ENCODE results near the gene LENG9.

Gene LENG9

DNA sequence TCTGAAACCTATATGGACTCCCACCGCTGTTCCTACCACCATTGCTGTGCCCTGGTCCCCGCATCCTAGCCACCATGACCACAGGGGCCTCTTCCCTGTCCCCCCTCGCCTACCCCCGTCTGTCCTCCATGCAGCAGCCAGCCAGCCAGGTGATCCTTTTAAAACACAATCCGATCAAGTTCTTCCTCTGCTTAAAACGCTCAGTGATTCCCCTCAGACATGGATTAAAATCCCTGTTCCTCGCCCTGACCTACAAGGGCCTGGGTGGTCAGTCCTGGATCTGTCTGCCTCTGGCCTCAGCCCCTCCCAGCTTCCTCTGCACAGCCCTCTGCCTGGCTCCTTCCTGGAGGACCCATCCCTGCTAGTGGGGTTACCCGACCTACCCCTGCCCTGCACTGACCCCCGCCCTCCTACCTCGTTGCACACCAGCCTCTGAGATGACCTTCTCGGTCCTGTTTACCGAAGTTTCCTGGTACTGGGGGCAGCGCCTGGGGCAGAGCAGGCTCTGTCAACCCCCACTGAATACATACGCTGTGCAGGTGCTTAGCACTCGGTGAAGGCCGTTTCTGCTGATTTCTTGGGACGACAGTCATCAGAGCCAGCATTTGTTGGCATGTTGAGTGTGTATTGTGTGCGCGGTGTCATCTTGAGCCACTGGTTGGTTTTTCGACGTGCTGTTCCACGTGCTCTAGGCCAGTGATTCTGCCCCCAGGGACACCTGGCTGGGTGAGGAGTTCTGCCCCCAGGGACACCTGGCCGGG is 29.3 kb downstream of the LENG9 start:
- Mint-ChIP-seq H3K9me3 (no peaks in the 10 kb centered on the region), H3K4me1 (peaks cover 17 to 44% of the 10 kb centered on the region in 2 donors), H3K36me3 (peaks cover 5 to 24% of the 10 kb centered on the region in 2 donors), H3K27ac (peak overlapping the region; percentile 67), H3K4me3 (peak overlapping the region in 1 of 2 donors; percentile 38), H3K27me3 (peaks cover 3 to 27% of the 10 kb centered on the region in 2 donors)
- DNase-seq = no peak
- ATAC-seq (replicated peaks) = no peak

DNA sequence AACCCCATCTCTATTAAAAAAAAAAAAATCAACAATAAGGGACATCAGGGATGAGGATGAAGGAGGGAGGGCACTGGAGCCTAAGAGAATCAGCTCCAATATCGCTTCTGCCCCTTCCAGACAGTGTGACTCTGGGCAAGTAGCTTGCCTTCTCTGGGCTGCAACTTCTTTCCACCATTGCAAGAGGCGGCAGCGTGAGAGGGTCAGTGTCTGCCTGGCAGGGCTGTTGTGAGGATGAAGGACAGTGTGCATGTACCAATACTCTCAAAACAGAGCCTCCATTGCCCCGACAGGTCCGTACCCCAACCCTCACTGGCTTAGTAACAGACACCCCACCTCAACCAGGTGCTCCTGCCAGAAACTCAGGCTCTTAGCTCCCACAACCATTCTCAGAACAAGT is 29.9 kb downstream of the LENG9 start:
- Mint-ChIP-seq H3K27me3 (peaks cover 9 to 33% of the 10 kb centered on the region in 2 donors), H3K4me3 (no peak overlapping the region), H3K9me3 (no peaks in the 10 kb centered on the region), H3K27ac (no peak overlapping the region), H3K4me1 (peaks cover 17 to 46% of the 10 kb centered on the region in 2 donors), H3K36me3 (peaks cover 5 to 20% of the 10 kb centered on the region in 2 donors)
- no peak for ATAC-seq (replicated peaks)
- no peak for DNase-seq

DNA sequence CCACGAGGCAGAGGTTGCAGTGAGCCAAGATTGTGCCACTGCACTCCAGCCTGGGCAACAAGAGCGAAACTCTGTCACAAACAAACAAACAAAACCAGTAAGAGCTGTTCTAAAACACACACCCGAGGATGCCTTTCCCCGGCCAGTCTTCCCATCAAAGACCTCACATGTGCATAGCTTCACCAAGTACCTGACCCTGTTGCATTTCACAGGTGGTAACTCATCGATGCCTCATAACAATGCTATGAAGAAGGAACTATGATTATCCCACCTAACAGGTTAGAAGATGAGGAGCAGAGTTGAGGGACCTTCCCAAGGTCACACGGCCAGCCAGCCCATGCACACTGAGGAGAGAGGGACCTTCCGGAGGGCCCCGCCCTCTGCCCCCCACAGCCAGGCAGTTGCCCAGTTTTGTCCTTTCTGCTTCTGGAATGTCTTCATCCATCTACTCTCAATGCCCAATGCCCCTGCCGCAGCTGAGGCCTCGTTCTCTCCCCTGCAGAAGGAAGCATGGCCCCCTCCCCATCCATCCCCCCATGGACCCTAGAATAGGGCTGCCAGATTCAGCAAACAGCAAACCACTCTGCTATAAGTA is 31.3 kb downstream of the LENG9 start:
- H3K4me1 Mint-ChIP-seq = peaks cover 17 to 46% of the 10 kb centered on the region in 2 donors
- peak overlapping the region; percentile 74 for H3K27ac Mint-ChIP-seq
- no peak overlapping the region for H3K4me3 Mint-ChIP-seq
- no peaks in the 10 kb centered on the region for H3K9me3 Mint-ChIP-seq
- H3K27me3 Mint-ChIP-seq = peaks cover 13 to 40% of the 10 kb centered on the region in 2 donors
- peaks cover 5 to 20% of the 10 kb centered on the region in 2 donors for H3K36me3 Mint-ChIP-seq
- no peak for DNase-seq
- no peak for ATAC-seq (replicated peaks)

DNA sequence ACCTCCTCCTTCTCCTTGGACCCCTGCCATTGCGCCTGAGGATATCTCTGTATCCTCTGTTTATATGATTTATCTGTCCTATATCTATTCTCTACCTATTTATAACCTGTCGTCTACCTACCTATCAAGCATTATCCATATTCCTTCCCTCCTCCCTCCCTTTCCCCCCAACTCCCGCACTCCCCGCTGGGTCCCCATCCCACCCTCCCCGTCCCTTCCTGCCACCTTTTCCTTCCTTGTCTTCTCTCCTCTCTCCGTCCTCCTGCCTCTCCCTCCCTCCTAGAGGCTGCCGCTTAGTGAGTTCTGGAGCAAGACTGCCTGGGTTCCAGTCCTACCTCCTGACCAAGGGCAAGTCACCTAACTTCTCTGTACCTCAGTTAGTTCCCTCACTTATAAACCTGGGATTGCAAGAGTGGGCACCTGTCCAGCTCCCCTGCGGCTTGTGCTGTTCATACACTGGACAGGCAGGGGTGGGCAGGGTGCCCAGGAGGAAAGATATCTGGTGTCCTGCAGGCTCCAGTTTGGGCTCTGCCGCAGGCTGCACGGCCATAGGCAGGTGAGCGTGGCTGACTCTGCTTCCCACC is 32.2 kb downstream of the LENG9 start:
- Mint-ChIP-seq H3K27ac (peak overlapping the region; percentile 44), H3K36me3 (peaks cover 3 to 13% of the 10 kb centered on the region in 2 donors), H3K9me3 (no peaks in the 10 kb centered on the region), H3K27me3 (peaks cover 18 to 46% of the 10 kb centered on the region in 2 donors), H3K4me1 (peaks cover 20 to 41% of the 10 kb centered on the region in 2 donors), H3K4me3 (peak overlapping the region; percentile 56 to 72)
- ATAC-seq (replicated peaks) (no peak), DNase-seq (no peak)

DNA sequence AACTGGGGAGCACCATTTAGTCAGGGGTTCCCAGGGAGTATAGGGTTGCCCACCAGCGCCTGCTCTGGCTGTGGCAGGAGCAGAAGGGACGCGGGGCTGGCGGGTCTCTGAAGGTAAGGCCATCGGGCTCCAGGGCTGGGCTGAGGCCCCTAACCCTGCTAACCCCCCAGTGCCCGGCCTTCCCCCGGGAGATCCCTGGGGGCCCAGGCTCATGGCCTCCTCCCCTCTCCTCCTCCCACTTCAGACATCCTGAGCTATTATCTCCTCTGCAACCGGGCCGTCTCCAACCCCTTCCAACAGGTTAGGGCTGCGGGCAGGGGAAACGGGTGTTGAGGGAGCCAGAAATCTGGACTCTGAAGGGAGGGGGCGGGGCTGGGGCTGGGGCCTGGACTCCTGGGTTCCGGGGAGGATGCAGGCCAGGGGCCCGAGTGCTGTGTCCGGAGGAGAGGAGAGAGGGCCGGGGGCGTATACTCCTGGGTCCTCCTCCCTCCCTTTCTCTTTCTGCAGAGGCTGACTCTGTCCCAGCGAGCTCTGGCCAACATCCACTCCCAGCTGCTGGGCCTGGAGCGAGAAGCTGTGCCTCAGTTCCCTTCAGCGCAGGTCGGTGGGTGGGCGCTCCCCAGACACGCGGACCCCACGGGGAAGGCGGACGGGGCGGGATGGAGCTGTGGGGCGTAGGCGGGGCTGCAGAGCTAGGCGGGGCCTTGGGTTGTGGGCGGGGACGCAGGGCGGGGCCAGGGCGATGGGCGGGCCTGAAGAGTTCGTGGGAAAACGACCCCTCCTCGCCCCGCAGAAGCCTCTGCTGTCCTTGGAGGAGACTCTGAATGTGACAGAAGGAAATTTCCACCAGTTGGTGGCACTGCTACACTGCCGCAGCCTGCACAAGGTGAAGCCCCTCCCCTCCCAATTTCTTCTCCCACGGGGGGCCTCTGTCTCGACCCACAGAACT is 33.0 kb downstream of the LENG9 start:
- H3K4me3 Mint-ChIP-seq = peak overlapping the region; percentile 43 to 72
- H3K27ac Mint-ChIP-seq = peak overlapping the region; percentile 25
- peaks cover 20 to 38% of the 10 kb centered on the region in 2 donors for H3K4me1 Mint-ChIP-seq
- H3K36me3 Mint-ChIP-seq = peaks cover 3 to 10% of the 10 kb centered on the region in 2 donors
- peaks cover 23 to 54% of the 10 kb centered on the region in 2 donors for H3K27me3 Mint-ChIP-seq
- no peaks in the 10 kb centered on the region for H3K9me3 Mint-ChIP-seq
- peak; percentile 68 to 74 for ATAC-seq (replicated peaks)
- DNase-seq = no peak

DNA sequence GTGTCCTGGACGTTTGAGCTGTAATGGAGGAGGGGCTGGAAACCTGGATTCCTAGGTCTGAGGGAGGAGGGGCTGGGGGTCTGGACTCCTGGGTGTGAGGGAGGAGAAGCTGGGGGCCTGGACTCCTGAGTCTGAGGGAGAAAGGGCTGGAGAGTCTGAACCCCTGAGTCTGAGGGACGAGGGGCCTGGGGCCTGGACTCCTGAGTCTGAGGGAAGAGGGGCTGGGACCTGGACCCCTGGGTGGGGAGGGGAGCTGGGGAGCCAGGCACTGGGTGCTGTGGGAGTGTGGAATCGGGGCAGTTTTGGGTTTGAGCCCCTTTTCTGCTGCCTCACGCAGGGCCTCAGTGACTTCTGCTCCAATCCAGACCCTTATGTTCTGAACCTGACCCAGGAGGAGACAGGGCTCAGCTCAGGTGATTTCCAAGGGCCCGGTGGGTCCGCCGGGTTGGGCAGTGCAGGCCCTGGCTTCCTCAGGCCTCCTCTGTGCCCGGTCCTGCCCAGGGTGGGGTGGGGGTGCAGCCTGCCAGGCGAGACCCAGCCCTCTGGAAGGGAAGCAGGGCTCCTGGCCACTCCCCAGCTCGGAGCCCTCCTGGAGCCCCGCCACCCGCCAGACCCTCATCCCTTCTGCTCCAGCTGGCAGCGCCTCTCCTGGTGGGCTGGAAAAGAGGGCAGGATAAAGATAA is 33.9 kb downstream of the LENG9 start:
- peaks cover 32 to 62% of the 10 kb centered on the region in 2 donors for H3K27me3 Mint-ChIP-seq
- DNase-seq (no peak), ATAC-seq (replicated peaks) (no peak)
- H3K4me1 Mint-ChIP-seq = peaks cover 17 to 32% of the 10 kb centered on the region in 2 donors
- H3K4me3 Mint-ChIP-seq = peak overlapping the region; percentile 18 to 30
- H3K27ac Mint-ChIP-seq = peak overlapping the region; percentile 90
- H3K36me3 Mint-ChIP-seq = peaks cover 0 to 6% of the 10 kb centered on the region in 2 donors
- H3K9me3 Mint-ChIP-seq = no peaks in the 10 kb centered on the region

DNA sequence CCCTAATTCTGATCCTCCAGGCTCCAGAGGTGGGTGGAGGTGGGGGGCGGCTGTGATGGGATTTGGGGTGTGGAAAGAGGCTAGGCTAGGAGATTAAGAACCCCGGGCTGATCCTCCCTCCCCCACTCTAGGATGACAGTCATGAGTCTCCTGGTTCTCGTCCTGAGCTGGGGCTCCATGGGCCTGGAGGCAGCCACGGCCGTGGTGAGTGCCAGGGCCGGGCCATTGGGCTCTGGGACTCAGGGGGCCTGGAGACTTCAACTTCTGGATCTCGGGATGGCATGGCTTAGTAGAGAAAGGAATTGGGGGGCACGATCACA is 34.4 kb downstream of the LENG9 start:
- H3K4me1 Mint-ChIP-seq = peaks cover 17 to 29% of the 10 kb centered on the region in 2 donors
- H3K27ac Mint-ChIP-seq = peak overlapping the region; percentile 90
- H3K4me3 Mint-ChIP-seq = peak overlapping the region in 1 of 2 donors; percentile 18
- no peak for DNase-seq
- no peak for ATAC-seq (replicated peaks)
- H3K27me3 Mint-ChIP-seq = peaks cover 38 to 64% of the 10 kb centered on the region in 2 donors
- peaks cover 0 to 3% of the 10 kb centered on the region in 2 donors for H3K36me3 Mint-ChIP-seq
- H3K9me3 Mint-ChIP-seq = no peaks in the 10 kb centered on the region

DNA sequence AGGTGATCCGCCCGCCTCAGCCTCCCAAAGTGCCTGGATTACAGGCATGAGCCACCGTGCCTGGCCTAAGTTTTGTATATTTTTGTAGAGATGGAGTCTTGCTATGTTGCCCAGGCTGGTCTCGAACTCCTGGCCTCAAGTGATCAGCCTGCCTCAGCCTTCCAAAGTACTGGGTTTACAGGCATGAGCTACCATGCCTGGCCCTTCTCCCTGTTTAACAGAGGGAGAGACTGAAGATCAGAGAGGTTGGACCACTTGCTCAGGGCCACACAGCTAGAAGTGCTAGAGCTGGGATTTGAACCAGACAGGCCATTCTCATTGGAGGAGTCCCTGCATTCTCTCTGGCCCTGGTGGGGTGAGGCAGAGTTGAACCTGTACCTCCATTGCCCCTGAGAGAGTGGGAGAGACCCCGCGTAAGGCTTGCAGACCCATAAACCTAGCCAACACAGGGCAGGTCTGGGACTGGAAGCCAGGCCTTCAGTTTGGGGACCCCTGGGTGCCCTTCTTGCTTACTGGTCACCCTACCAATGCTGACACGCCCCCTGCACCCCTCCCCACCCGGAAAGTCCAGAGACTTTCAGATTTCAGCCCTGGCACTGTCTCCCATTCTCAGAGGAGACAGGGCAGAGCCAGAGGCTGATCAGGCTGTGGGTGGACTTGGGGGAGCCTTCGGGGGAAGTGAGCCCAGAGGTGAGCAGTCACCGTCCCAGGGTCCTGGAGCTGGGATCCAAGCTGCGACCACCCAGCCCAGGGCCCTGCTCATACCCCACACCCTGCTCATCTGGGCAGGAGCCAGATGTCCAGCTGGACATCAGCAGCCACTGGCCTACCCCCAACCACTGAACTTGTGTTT is 35.0 kb downstream of the LENG9 start:
- H3K36me3 Mint-ChIP-seq = no peaks in the 10 kb centered on the region
- no peaks in the 10 kb centered on the region for H3K9me3 Mint-ChIP-seq
- peak overlapping the region; percentile 90 for H3K27ac Mint-ChIP-seq
- H3K27me3 Mint-ChIP-seq = peaks cover 41 to 66% of the 10 kb centered on the region in 2 donors
- peak overlapping the region in 1 of 2 donors; percentile 18 for H3K4me3 Mint-ChIP-seq
- DNase-seq (no peak), ATAC-seq (replicated peaks) (no peak)
- peaks cover 17 to 24% of the 10 kb centered on the region in 2 donors for H3K4me1 Mint-ChIP-seq

DNA sequence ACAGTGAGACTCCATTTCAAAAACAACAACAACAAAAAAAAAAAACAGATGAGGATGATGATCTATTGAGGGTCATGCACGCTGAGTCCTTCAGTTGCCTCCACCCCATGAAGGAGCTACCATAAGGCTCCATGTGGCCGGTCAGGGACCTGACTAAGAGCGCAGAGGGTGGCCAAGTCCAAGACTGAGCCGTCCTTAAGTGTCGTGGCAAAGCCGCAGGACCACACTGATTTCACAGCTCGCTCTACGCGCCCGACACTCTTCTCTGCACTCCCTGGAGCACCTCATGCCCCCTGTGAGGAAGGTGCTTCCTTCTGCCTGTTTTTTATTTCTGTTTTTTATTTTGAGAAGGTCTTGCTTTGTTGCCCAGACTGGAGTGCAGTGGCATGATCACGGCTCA is 36.0 kb downstream of the LENG9 start:
- H3K4me1 Mint-ChIP-seq = peaks cover 17 to 24% of the 10 kb centered on the region in 2 donors
- H3K4me3 Mint-ChIP-seq = no peak overlapping the region
- no peaks in the 10 kb centered on the region for H3K9me3 Mint-ChIP-seq
- H3K36me3 Mint-ChIP-seq = no peaks in the 10 kb centered on the region
- no peak for DNase-seq
- ATAC-seq (replicated peaks) = no peak
- H3K27ac Mint-ChIP-seq = no peak overlapping the region
- H3K27me3 Mint-ChIP-seq = peaks cover 48 to 76% of the 10 kb centered on the region in 2 donors

DNA sequence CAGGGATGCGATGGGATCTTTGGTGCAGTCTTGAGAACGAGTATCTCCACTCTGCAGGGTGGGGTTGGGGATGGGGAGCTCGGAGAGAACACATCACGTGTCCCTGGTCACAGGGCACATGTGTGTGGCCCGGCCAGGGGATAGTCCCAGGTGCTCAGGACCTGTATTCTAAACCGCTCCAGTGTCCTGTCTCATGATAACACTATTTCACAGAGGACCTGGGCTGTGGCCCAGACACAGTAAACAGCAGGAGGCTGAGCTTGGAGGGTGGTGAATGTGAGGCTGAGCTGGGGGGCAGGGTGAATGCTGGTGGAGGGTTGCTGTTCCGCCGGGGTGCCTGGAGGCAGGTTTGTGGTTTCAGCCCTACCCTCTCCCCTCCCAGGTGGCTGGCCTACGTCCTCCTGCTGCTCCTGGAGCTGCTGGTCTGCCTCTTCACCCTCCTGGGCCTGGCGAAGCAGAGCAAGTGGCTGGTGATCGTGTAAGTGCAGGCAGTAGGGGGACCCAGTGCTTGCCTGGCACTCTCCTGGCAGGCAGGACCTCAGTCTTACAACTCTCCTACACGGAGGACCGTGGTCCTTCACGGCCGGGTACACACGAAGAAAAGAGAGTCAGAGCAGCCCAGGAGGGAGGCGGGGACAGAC is 37.2 kb downstream of the LENG9 start:
- Mint-ChIP-seq H3K27me3 (peaks cover 48 to 83% of the 10 kb centered on the region in 2 donors), H3K36me3 (no peaks in the 10 kb centered on the region), H3K4me3 (no peak overlapping the region), H3K9me3 (no peaks in the 10 kb centered on the region), H3K27ac (no peak overlapping the region), H3K4me1 (peaks cover 15 to 22% of the 10 kb centered on the region in 2 donors)
- DNase-seq (no peak), ATAC-seq (replicated peaks) (no peak)

DNA sequence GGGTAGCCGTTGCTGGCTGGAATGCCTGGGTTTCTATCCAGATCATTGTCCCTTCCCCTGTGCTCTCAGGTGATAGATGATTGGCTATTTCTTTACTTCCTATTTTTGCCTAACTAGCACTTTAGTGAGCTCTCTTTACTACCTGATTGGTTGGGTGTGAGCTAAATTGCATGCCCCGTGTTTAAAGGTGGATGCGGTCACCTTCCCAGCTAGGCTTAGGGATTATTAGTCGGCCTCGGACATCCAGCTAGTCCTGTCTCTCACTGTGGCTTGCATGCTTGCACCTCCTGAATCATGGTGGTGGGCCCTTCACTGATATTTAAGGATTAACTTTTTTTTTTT is 38.2 kb downstream of the LENG9 start:
- ATAC-seq (replicated peaks) (no peak), DNase-seq (no peak)
- peaks cover 11 to 15% of the 10 kb centered on the region in 2 donors for H3K4me1 Mint-ChIP-seq
- H3K9me3 Mint-ChIP-seq = no peaks in the 10 kb centered on the region
- H3K27me3 Mint-ChIP-seq = peaks cover 52 to 80% of the 10 kb centered on the region in 2 donors
- no peak overlapping the region for H3K27ac Mint-ChIP-seq
- H3K4me3 Mint-ChIP-seq = no peak overlapping the region
- no peaks in the 10 kb centered on the region for H3K36me3 Mint-ChIP-seq

DNA sequence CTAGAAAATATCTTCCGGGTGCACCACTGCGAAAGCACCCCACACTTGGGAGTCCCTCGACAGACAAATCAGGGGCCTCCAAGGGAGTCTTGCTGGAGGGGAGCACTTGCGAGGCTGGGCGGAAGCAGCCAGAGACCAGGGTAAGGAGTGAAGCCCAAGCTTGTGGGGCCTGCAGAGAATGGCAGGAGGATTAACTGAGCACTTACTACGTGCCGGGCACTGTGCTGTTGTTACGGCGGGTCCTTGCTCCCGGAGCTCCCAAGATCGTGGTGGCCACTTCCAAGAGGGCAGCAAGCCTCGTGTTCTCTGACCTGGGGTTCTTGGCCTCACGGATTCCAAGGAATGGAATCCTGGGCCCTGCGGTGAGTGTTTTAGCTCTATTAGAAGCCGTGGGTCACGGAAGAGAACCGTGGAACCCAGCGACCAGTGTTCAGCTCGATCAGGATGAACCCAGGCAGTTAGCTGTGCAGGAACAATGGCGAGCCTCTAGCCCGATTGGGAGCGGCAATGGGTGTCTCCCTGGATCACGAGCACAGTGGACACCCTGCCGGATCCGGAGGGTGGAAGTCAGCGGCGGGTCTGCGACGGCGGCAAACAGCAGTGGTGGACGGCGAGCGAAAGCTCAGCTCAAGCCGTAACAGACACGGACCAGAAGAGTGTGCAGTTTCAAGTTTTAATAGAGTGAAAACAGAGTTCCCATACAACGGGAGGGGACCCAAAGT is 38.8 kb downstream of the LENG9 start:
- no peaks in the 10 kb centered on the region for H3K9me3 Mint-ChIP-seq
- H3K4me1 Mint-ChIP-seq = peaks cover 9 to 10% of the 10 kb centered on the region in 2 donors
- H3K27ac Mint-ChIP-seq = no peak overlapping the region
- DNase-seq (no peak), ATAC-seq (replicated peaks) (no peak)
- H3K36me3 Mint-ChIP-seq = no peaks in the 10 kb centered on the region
- peaks cover 55 to 80% of the 10 kb centered on the region in 2 donors for H3K27me3 Mint-ChIP-seq
- no peak overlapping the region for H3K4me3 Mint-ChIP-seq

Data from stimulated activated naive B cell treated with anti-CD40 and anti-IgM and Interleukin-4, amounts not matched to agents 10 μg/mL and 1 μg/mL and 100 μg/mL, for 72 hours (primary cell).